T-helper 1 cell treated with Interleukin-12 subunit alpha and Interleukin-12 subunit beta and Interleukin-4 antibody, amounts not matched to agents 30 ng/mL and 1 ng/mL, for 36 hours (primary cell): ENCODE results near the gene SH3D19. TPM values are rescaled to one million over a fixed set of nuclear protein-coding genes. Genes with fewer than 3 reads are reported as not detected.
"Not testable (repeated sequence)": the region's sequence is repeated elsewhere in the genome, so short reads cannot be mapped to it uniquely, and the experiment has no call there.

Experiments used
- intact Hi-C: fragments of 100-400 bp; cut with micrococcal nuclease; formaldehyde crosslinking; loops from one replicate; pipeline ENCODE4 v1.15.1; 2024
- total RNA-seq: library from RNA; stranded (reverse); gene quantifications from 2 replicates; pipeline ENCODE4 v1.2.3, GENCODE V29; 2022

SH3D19 gene
- total RNA-seq, 1 donor from 2014 or later = not detected

DNA sequence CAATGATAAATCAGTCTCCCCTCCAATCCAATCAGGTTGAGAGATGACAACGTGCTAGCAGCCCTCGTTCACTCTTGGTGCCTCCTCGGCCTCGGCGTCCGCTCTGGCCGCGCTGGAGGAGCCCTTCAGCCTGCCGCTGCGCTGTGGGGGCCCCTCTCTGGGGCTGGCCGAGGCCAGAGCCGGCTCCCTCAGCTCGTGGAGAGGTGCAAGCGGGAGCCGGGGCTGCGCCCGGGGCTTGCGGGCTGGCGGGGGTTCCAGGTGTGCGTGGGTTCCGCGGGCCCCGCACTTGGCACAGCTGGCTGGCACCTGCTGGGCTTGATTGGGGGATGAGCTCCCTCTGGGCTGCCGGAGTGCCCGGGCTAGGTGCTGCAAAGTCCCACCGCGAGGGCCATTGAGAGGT, 89.4 kb downstream of the SH3D19 start:
- intact Hi-C loops = no loop called here

DNA sequence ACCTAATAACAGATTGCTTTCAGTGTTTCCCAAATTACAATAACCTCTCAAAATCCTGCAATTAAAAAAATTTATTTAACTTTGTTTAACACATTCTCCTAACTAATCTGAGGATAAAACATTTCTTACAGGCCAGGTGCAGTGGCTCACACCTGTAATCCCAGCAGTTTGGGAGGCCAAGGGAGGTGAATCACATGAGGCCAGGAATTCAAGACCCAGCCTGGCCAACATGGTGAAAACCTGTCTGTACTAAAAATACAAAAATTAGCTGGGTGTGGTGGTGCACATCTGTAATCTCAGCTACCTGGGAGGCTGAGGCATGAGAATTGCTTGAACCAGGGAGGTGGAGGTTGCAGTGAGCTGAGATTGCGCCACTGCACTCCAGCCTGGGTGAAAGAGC, 90.0 kb downstream of the SH3D19 start:
- intact Hi-C loops = not testable (repeated sequence)

DNA sequence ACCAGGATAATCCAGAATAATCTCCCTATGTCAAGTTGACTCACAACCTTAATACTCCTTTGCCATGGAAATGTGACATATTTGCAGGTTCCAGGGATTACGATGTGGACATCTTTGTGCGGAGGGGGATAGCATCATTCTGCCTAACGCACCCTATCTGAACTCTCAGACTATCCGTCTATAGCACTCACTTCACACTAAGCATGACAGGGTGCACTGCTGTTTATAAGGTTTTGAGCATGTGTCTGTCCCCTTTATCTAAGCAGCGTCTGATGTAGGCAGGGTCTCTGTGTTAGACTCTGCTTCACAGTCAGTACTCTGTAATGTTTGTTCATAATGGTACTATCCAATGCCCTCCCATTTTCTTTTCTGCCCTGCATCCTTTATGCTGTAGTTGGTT, 91.8 kb downstream of the SH3D19 start:
- intact Hi-C loops = no loop called here

DNA sequence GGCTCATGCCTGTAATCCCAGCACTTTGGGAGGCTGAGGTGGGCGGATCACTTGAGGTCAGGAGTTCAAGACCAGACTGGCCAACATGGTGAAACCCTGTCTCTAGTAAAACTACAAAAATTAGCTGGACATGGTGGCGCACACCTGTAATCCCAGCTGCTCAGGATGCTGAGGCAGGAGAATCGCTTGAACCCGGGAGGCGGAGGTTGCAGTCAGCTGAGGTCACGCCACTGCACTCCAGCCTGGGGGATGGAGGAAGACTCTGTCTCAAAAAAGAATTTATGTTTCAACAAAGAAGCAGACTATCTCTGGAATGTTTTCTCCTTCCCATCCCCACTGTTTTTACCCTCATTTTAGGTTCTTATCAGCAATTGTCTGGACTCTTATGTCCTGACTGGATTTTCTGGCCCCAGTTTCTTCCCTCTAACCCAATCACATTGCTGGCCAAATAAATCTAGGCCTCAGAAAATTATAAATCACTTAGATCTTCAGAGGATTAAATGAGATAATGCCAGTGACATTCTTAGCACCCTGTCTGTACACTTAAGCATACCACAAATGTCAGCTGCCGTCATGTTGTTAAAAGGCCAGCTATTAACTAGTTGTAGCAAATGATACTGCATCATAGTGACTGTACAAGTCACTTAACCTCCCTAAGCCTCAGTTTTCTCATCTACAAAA, 93.3 kb downstream of the SH3D19 start:
- intact Hi-C loops = no loop called here

DNA sequence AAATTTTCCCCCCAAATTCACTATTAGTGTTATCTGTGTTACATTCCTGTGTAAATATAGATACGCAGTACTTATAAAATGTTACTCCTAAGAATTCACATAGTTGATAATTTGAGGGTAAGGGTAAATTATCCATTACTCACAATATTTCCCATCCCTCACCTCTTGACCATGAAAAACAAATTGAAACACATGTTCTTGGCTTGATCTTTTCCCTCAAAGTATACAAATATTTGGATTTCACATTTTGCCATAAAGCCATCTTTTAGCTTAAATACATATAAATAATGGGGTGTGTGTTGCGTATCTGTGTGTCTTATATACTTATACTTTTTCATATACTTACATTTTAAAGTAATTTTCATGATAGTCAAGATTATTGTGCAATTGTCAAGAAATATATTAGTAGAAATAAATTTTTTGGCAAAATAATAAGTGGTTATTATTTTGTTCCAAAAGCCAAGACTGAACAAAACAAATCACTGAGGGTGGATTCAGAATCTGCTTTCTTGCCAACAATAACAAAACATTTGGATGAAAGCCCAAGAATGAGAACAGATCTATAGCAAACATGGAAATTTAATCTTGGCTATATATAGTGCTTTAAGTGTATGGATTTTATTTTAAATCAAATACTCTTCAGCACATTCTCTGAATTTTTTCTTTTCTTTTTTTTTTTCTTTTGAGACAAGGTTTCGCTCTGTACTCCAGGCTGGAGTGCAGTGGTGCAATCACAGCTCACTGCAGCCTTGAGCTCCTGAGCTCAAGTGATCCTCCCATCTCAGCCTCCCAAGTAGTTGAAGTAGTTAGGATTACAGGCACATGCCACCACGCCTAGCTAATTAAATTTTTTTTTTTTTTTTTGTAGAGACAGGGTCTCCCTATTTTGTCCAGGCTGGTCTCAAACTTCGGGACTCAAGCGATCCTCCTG, 97.0 kb downstream of the SH3D19 start:
- intact Hi-C loops = no loop called here

DNA sequence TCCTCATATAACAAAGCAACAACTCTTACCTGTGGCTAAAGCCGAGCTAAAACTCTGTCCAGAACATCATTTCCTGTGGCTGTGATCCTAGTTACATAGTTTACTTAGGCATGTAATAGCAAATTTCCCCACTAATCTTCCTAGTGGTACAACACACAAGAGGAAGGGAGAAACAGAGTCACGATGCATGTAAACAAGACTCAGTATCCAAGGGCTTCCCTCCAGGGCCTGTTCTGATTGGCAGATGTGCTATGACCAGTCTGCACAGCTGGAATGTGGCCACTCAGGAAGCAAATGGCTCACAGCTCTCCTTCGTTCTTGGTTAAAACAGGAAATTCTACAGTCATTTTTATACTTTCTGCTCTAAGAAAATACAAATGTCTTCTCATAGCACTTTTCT, 97.7 kb downstream of the SH3D19 start:
- intact Hi-C loops = no loop called here

DNA sequence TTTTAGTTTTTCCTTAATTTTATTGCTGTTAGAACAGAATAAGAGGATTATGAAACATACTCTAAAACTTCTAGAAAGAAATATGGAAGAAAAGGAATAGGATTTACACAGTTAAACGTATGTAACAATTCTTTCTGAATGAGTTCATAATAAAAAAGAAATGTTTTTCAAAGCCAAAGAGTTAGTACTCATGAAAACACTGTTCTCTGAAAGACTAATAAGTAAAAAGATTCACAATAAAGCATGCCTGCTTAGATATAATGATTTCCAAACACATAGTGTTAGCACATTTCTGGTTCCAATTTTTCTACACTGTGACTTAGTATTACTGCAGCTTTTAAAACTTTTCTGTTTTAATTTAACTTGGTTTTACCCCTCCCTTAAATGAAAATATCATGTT, 98.2 kb downstream of the SH3D19 start:
- intact Hi-C loops = no loop called here

DNA sequence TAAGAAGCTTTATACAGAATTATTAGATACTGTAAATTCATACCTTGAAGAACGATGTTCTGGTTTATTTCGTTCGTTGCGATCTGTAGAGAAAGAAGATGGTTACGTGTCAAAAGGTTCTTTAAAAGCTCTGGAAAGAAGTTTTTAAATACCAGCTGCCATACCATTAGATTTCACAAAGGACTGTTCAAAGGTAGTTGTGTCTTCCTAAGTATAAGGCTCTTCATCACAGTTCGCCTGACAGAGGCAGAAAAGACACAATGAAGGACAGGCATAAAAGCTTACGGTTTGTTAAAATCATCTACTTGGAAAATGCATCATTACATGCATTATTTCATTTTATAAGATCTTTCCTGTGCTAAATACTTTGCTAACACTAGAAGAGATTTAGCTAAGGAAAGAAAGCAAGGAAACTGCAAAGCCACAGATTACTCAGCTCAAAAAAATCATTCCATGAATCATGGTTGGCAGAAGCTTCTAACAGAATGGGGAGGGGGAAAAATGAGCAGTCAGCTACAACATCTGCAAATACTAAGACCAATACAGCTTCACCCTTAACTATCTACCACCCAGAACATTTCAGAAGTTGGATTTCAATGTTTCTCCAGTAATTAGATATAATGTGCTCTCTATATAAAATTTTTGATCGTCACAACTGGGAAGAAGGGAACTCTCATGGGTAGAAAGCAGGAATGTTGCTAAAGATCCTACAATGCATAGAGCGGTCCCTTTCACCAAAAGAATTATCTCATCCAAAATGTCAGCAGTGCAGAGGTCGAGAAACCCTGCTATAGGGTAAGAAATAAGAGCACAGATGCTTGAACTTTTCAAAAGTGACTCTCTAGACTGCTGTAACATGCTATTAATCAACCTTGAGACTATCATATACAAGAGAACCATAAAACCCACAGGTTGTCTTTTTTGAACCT, 99.1 kb downstream of the SH3D19 start:
- intact Hi-C loops = no loop called here

DNA sequence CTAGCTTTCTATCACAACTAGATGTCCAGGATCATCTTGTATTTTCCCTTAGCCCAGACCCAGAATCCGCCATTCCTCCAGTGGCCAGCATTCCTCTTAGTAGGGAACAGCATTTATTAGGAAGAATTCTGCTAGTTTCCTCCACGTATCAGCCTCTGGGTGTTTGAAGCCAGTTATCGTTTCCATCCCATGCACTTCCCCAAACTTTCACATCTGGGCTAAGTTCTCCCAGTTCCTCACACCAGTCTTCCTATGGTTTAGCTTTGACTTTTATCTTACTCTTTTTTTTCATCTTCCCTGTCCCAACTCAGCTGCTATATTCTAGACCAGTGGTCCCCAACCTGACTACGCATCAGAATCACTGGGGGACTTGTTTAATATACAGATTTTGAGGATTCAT, 101.9 kb downstream of the SH3D19 start:
- intact Hi-C loops = no loop called here

DNA sequence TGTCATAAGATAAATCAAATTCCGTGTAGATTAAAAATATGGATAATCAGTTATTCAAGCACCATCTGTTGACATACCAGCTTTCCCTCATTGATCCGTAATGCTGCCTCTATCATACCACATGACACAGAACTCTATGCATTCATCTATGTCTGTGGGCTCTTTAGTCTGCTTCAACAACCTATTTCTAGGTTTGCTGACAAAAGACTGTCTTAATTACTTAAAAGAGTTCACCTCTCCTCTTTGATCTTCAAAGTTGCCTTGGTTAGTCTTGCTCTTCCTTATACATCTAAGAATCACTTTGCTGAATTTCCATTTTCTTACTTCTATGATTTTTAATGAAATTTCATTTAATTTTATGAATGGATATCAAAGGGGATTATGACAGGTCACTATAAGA, 105.5 kb downstream of the SH3D19 start:
- intact Hi-C loops = no loop called here

DNA sequence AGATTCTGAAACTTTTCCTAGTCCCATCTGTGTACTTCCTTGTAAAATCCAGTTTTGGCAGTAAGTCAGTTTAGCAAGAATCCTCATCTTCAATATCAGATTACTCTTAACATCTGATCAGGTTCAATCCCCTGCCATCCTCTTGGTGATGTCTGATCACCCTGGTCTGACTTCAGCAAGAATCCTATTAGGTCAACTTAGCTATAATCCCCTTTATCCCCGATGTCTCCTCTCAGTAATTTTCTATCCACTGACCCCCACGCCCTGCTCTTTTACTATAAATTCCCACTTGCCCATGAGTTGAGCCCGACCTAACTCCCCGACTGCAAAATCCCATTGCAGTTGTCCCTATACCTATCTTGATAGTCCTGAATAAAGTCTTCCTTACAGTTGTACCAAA, 106.3 kb downstream of the SH3D19 start:
- intact Hi-C loops = no loop called here

DNA sequence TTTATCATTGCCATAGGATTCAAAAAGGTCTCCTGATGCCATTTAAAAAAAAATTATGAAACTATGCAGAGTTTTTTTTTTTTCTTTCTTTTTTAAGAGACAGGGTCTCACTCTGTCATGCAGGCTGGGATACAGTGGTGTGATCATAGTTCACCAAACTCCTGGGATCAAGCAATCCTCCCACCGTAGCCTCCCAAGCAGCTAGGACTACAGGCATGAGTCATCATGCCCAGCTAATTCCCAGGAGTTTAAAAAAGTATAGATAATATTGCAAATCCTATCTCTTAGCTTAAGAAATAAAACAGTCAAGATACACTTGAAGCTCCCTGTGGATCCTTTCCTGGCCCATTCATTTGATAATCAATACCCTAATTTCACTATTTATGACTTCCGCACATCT, 107.1 kb downstream of the SH3D19 start:
- intact Hi-C loops = no loop called here

DNA sequence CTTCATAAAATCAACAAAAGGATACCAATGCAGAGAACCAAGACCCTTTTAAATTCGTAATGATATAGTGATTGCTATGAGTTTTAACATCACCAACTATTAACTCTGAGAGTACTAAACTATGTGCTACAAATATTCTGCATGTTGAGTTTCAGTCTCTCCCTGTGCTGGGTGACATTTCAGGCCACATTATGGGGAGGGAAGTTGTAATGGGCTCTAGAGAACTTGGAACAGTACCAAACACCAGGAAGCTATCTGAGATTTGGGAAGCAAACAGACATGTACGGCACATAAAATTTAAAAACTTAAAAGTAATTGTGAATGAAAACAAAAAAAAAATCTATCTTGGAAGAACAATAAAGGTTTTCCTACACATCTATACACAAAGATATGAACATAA, 108.1 kb downstream of the SH3D19 start:
- intact Hi-C loops = no loop called here

DNA sequence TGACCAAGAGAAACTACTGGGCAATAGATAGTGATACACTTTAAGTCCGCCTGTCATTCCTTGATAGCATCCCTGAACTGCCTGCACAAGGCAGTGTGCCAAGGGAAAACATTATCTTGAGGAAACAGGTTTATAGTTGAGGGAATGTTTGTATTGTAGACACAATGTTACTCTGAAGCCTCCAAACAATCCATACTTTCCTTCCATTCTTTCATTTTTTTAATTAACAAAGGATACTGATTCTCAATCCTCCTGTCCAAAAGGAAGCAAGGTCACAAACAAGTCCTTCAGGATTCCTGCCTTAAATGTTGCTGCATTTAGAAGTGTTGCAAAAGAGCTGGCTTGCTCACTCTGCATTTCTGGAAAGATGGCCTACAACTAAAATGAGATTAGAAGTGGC, 110.1 kb downstream of the SH3D19 start:
- intact Hi-C loops = no loop called here

DNA sequence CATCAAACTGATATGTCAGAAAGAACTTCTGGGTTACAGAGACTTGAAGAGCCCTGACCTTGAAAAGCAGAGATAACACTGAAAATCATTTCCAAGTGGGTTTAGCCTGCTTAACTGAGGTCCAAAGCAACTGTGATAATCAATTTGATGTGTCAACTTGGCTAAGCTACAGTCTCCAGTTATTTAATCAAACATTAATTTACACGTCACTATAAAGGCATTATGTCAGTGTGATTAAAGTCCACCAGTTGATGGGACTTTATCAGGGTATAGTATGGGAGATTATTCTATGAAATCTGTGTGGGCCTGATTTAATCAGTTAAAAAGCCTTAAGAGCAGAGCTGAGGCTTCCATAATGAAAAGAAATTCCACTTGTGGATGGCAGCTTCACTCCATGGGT, 117.5 kb downstream of the SH3D19 start:
- intact Hi-C loops = no loop called here

DNA sequence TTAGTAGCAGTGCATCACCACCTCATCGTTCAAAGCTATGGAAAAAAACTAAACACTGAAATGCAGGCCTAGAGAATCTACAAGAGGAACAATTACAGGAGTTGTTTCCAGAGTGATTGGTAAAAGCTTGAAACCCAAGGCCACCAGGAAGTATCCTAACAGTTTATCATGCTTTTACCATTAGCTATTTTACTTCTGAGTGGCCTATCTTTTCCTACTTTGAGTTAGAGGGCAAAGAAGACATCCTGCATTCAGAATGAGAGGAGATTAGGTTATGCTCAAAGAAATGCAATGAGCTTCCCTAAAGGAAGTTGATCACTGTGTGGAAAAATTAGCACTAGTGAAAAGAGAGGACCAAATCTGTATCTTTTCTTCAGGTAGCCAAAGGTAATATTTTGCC, 118.2 kb downstream of the SH3D19 start:
- intact Hi-C loops = no loop called here

DNA sequence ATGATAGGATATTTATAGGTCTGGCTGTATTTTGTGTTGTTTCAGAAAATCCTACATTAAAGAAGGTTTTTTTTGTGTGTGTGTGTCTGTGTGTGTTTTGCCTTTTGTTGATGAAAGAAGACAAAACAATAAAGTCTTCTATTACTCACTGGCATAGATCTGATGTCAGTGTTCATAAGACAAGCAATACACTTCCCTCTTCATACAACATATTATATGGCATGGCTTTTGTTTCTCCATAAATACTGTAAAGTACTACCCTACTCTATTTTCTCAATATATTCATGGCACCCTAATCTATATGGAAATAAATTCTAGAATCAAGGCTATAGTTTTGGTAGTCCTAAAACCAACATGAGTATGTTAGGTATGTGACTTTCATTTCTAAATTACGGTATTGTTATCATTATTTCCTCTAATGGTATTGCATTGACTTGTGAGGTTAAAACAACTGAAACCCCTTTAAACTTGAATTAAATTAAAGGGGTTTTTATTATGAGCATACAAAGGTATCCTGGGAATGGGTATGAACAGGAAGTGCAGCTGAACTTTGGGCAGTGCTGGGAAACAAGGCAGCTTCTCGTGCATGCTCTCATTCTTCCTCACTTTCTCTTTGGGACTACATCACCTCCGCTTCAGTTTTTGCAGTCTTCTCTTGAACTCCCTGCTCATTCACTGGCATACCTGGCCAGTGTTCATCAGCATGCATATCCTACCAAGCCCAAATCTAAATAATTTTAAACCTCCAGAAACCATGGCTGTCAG, 119.0 kb downstream of the SH3D19 start:
- intact Hi-C loops = no loop called here

DNA sequence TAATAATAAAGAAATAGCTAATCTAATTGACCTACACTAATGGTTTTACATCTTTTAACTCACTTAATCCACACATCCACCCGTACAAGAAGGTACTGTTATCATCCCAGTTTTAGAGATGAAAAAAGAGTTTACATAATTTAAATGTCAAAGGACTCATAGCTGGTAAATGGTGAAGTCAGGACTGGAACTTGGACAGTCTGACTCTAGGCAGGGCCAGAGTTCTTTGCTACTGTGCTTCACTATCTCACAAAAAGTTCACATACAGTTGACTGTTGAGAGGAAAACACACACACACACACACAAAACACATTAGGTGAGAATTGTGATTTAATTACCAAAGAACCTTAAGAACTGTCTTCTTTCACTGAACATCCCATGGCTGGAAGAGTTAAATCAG, 119.7 kb downstream of the SH3D19 start:
- intact Hi-C loops = no loop called here

DNA sequence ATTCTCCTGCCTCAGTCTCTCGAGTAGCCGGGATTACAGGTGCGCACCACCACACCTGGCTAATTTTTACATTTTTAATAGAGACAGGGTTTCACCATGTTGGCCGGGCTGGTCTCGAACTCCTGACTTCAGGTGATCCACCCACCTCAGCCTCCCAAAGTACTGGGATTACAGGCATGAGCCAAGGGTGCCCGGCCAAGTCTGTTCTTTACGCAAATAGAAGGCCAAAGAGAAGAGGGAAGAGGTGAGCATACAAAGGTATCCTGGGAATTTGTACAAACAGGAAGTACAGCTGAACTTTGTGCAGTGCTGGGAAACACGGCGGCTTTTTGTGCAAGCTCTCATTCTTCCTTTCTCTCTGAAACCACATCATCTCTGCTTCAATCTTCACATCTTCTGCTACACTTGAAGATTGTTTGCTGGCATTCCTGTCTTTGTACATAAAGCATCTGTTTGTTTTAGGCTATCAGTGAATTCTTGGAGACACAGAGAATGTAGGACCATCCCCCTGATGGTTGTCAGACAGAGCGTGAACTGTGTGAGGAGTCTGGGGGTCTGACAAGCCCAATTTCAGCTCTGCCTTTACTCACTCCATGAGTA, 120.4 kb downstream of the SH3D19 start:
- intact Hi-C loops = no loop called here

DNA sequence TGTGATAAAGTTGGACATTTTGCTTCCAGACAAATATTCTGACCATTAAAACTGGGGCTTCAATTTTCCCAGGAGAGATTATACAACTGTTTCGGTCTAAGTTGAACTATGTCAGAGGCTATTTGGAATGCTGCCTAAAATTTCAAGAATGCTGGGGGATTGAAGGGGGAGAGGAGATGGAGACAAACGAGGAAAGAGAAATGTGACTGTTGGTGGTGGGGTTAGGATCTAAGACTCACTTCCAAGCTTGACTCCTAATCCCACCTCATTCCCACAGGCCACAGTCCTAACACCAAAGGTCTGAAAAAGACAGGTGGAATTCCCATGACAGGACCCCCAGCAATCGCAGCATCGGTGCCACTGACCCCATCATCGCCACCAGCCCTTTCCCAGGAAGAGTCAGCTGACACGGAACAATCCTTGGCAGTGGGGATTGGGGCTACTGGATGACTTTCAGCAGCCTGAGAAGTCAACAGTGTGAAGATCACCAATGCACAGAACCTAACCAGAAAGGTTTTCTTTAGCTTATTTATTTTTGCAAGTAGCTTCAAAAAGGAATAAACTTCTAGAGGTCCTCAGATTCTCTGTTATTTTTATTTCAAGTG, 122.5 kb downstream of the SH3D19 start:
- intact Hi-C loops = no loop called here
